GM15510 (cell line): ENCODE data around the gene ASTL.

ENCODE experiments used
- POLR2A ChIP-seq: IDR thresholded peaks from 3 replicates; pipeline ENCODE4 v1.6.1; 2011; ENCODE audit warnings: borderline replicate concordance; ENCODE audit not compliant: insufficient read length; ENCODE audit errors: extremely low read depth

Gene ASTL

GRCh38 chr2:96142217-96143113, 4.2 kb upstream of the ASTL start:
- peak; percentile 79 for TF ChIP-seq POLR2A

- TF ChIP-seq POLR2A: peak; percentile 39
Observed at GRCh38 chr2:96140941-96141623, 2.8 kb upstream of the ASTL start.

GRCh38 chr2:96139181-96139758, 968 bp upstream of the ASTL start:
- TF ChIP-seq POLR2A: no peak

GRCh38 chr2:96137321-96138178, 752 bp downstream of the ASTL start:
- no peak for TF ChIP-seq POLR2A

- TF ChIP-seq POLR2A: no peak
Observed at GRCh38 chr2:96136129-96136720, 2.1 kb downstream of the ASTL start.

- no peak for TF ChIP-seq POLR2A
Observed at GRCh38 chr2:96135621-96136020, 2.7 kb downstream of the ASTL start.

GRCh38 chr2:96135171-96135570, 3.1 kb downstream of the ASTL start:
- no peak for TF ChIP-seq POLR2A

GRCh38 chr2:96134421-96134820, 3.9 kb downstream of the ASTL start:
- no peak for TF ChIP-seq POLR2A

GRCh38 chr2:96131813-96132745, 6.2 kb downstream of the ASTL start:
- TF ChIP-seq POLR2A: no peak

- TF ChIP-seq POLR2A: no peak
Observed at GRCh38 chr2:96131152-96131812, 7.0 kb downstream of the ASTL start.

- TF ChIP-seq POLR2A: no peak
Observed at GRCh38 chr2:96130483-96130882, 7.8 kb downstream of the ASTL start.

GRCh38 chr2:96129528-96130120, 8.7 kb downstream of the ASTL start:
- no peak for TF ChIP-seq POLR2A
